Activated naive CD8-positive, alpha-beta T cell treated with anti-CD3 and anti-CD28 coated beads, Interleukin-2, amount 50 U/mL, for 24 hours (primary cell): Measurements from ENCODE around the gene NHS.
A peak's percentile ranks its signal among the peaks of the same experiment; 100 is the strongest.

ENCODE experiments used
- ATAC-seq: fragments of 150-1000 bp; cut with Tn5 transposase; one replicate; pipeline ENCODE4 v1.10.0; 2021
- DNase-seq: peaks from one replicate; pipeline ENCODE4 v3.0.0; 2021
- H3K27ac Mint-ChIP-seq: one replicate; pipeline ENCODE4 v1.8.0; 2021; ENCODE audit warnings: mild to moderate bottlenecking, mixed read lengths
- H3K27me3 Mint-ChIP-seq: one replicate; pipeline ENCODE4 v1.8.0; 2021; ENCODE audit warnings: mixed read lengths
- H3K36me3 Mint-ChIP-seq: one replicate; pipeline ENCODE4 v1.8.0; 2021; ENCODE audit warnings: low read depth, mixed read lengths
- H3K4me1 Mint-ChIP-seq: one replicate; pipeline ENCODE4 v1.8.0; 2021; ENCODE audit warnings: mixed read lengths
- H3K4me3 Mint-ChIP-seq: one replicate; pipeline ENCODE4 v1.8.0; 2021; ENCODE audit warnings: mild to moderate bottlenecking, moderate library complexity, mixed read lengths
- H3K9me3 Mint-ChIP-seq: one replicate; pipeline ENCODE4 v1.8.0; 2021; ENCODE audit warnings: mixed read lengths

The NHS gene

GRCh38 chrX:17689971-17690409 is 315.0 kb downstream of the NHS start:
- Mint-ChIP-seq H3K36me3 (no peaks in the 10 kb centered on the region), H3K4me1 (peaks cover 4% of the 10 kb centered on the region), H3K27ac (no peak overlapping the region), H3K27me3 (peaks cover 2% of the 10 kb centered on the region), H3K9me3 (no peaks in the 10 kb centered on the region), H3K4me3 (no peak overlapping the region)
- no peak for ATAC-seq
- peak; percentile 29 for DNase-seq

GRCh38 chrX:17692709-17693346 is 317.8 kb downstream of the NHS start:
- H3K9me3 Mint-ChIP-seq: no peaks in the 10 kb centered on the region
- ATAC-seq: no peak

GRCh38 chrX:17697191-17697590 is 322.2 kb downstream of the NHS start:
- Mint-ChIP-seq H3K4me3 (no peak overlapping the region), H3K27ac (no peak overlapping the region), H3K9me3 (no peaks in the 10 kb centered on the region), H3K4me1 (no peaks in the 10 kb centered on the region), H3K36me3 (no peaks in the 10 kb centered on the region), H3K27me3 (no peaks in the 10 kb centered on the region)
- DNase-seq: no peak
- ATAC-seq: peak; percentile 40

More at GRCh38 chrX:17692709-17693346, 317.8 kb downstream of the NHS start:
- Mint-ChIP-seq H3K27me3 (no peaks in the 10 kb centered on the region), H3K4me3 (no peak overlapping the region), H3K27ac (no peak overlapping the region), H3K4me1 (peaks cover 4% of the 10 kb centered on the region), H3K36me3 (no peaks in the 10 kb centered on the region)
- no peak for DNase-seq

- no peak for ATAC-seq
These were observed 326.0 kb downstream of the NHS start for GRCh38 chrX:17700976-17701375.

GRCh38 chrX:17703201-17703600 is 328.2 kb downstream of the NHS start:
- no peak overlapping the region for H3K4me3 Mint-ChIP-seq
- H3K27me3 Mint-ChIP-seq: no peaks in the 10 kb centered on the region
- H3K9me3 Mint-ChIP-seq: no peaks in the 10 kb centered on the region
- no peak for ATAC-seq
- no peaks in the 10 kb centered on the region for H3K4me1 Mint-ChIP-seq
- no peaks in the 10 kb centered on the region for H3K36me3 Mint-ChIP-seq
- no peak overlapping the region for H3K27ac Mint-ChIP-seq
- DNase-seq: no peak

More at GRCh38 chrX:17700976-17701375, 326.0 kb downstream of the NHS start:
- H3K9me3 Mint-ChIP-seq: no peaks in the 10 kb centered on the region
- H3K4me1 Mint-ChIP-seq: no peaks in the 10 kb centered on the region
- H3K36me3 Mint-ChIP-seq: no peaks in the 10 kb centered on the region
- H3K27ac Mint-ChIP-seq: no peak overlapping the region
- no peak for DNase-seq
- no peaks in the 10 kb centered on the region for H3K27me3 Mint-ChIP-seq
- no peak overlapping the region for H3K4me3 Mint-ChIP-seq

GRCh38 chrX:17705211-17705610 is 330.2 kb downstream of the NHS start:
- Mint-ChIP-seq H3K36me3 (no peaks in the 10 kb centered on the region), H3K27ac (no peak overlapping the region)

GRCh38 chrX:17706676-17707075 is 331.7 kb downstream of the NHS start:
- H3K27ac Mint-ChIP-seq: no peak overlapping the region
- H3K9me3 Mint-ChIP-seq: no peaks in the 10 kb centered on the region
- ATAC-seq (no peak), DNase-seq (no peak)
- H3K27me3 Mint-ChIP-seq: no peaks in the 10 kb centered on the region
- H3K4me1 Mint-ChIP-seq: peaks cover 2% of the 10 kb centered on the region
- no peak overlapping the region for H3K4me3 Mint-ChIP-seq
- H3K36me3 Mint-ChIP-seq: no peaks in the 10 kb centered on the region

More at GRCh38 chrX:17705211-17705610, 330.2 kb downstream of the NHS start:
- H3K4me1 Mint-ChIP-seq: peaks cover under 1% of the 10 kb centered on the region
- H3K9me3 Mint-ChIP-seq: no peaks in the 10 kb centered on the region
- H3K4me3 Mint-ChIP-seq: no peak overlapping the region
- no peaks in the 10 kb centered on the region for H3K27me3 Mint-ChIP-seq
- no peak for DNase-seq
- no peak for ATAC-seq

- no peak overlapping the region for H3K27ac Mint-ChIP-seq
- no peaks in the 10 kb centered on the region for H3K27me3 Mint-ChIP-seq
- no peak for DNase-seq
- peaks cover 2% of the 10 kb centered on the region for H3K4me1 Mint-ChIP-seq
- no peak for ATAC-seq
- H3K4me3 Mint-ChIP-seq: no peak overlapping the region
- no peaks in the 10 kb centered on the region for H3K9me3 Mint-ChIP-seq
- H3K36me3 Mint-ChIP-seq: no peaks in the 10 kb centered on the region
These were observed 332.7 kb downstream of the NHS start for GRCh38 chrX:17707731-17708130.

- H3K27me3 Mint-ChIP-seq: no peaks in the 10 kb centered on the region
- ATAC-seq (no peak), DNase-seq (no peak)
- no peak overlapping the region for H3K27ac Mint-ChIP-seq
- peaks cover 2% of the 10 kb centered on the region for H3K4me1 Mint-ChIP-seq
- H3K9me3 Mint-ChIP-seq: no peaks in the 10 kb centered on the region
- H3K36me3 Mint-ChIP-seq: no peaks in the 10 kb centered on the region
- H3K4me3 Mint-ChIP-seq: no peak overlapping the region
These were observed 335.9 kb downstream of the NHS start for GRCh38 chrX:17710871-17711301.

GRCh38 chrX:17713288-17713687 is 338.3 kb downstream of the NHS start:
- Mint-ChIP-seq H3K36me3 (no peaks in the 10 kb centered on the region), H3K27ac (no peak overlapping the region), H3K27me3 (no peaks in the 10 kb centered on the region), H3K4me3 (no peak overlapping the region), H3K4me1 (peaks cover 2% of the 10 kb centered on the region), H3K9me3 (no peaks in the 10 kb centered on the region)
- ATAC-seq (no peak), DNase-seq (no peak)

- no peaks in the 10 kb centered on the region for H3K9me3 Mint-ChIP-seq
- H3K27ac Mint-ChIP-seq: no peak overlapping the region
- no peaks in the 10 kb centered on the region for H3K27me3 Mint-ChIP-seq
- H3K4me3 Mint-ChIP-seq: no peak overlapping the region
- DNase-seq (no peak), ATAC-seq (no peak)
- no peaks in the 10 kb centered on the region for H3K4me1 Mint-ChIP-seq
- H3K36me3 Mint-ChIP-seq: no peaks in the 10 kb centered on the region
These were observed 343.7 kb downstream of the NHS start for GRCh38 chrX:17718649-17719165.

- no peak for ATAC-seq
- Mint-ChIP-seq H3K4me3 (no peak overlapping the region), H3K27ac (no peak overlapping the region), H3K9me3 (no peaks in the 10 kb centered on the region), H3K36me3 (no peaks in the 10 kb centered on the region), H3K4me1 (no peaks in the 10 kb centered on the region), H3K27me3 (no peaks in the 10 kb centered on the region)
- DNase-seq: no peak
These were observed 344.7 kb downstream of the NHS start for GRCh38 chrX:17719711-17720110.

GRCh38 chrX:17721715-17722114 is 346.7 kb downstream of the NHS start:
- no peaks in the 10 kb centered on the region for H3K4me1 Mint-ChIP-seq
- no peak for ATAC-seq

GRCh38 chrX:17725181-17725580 is 350.2 kb downstream of the NHS start:
- ATAC-seq (no peak), DNase-seq (no peak)
- no peak overlapping the region for H3K4me3 Mint-ChIP-seq
- peaks cover 3% of the 10 kb centered on the region for H3K36me3 Mint-ChIP-seq
- H3K4me1 Mint-ChIP-seq: no peaks in the 10 kb centered on the region
- H3K27me3 Mint-ChIP-seq: no peaks in the 10 kb centered on the region
- no peaks in the 10 kb centered on the region for H3K9me3 Mint-ChIP-seq
- no peak overlapping the region for H3K27ac Mint-ChIP-seq

More at GRCh38 chrX:17721715-17722114, 346.7 kb downstream of the NHS start:
- no peak for DNase-seq
- H3K27me3 Mint-ChIP-seq: no peaks in the 10 kb centered on the region
- H3K36me3 Mint-ChIP-seq: no peaks in the 10 kb centered on the region
- no peak overlapping the region for H3K4me3 Mint-ChIP-seq
- no peak overlapping the region for H3K27ac Mint-ChIP-seq
- H3K9me3 Mint-ChIP-seq: no peaks in the 10 kb centered on the region

- DNase-seq (no peak), ATAC-seq (no peak)
- peaks cover 3% of the 10 kb centered on the region for H3K36me3 Mint-ChIP-seq
- H3K4me3 Mint-ChIP-seq: no peak overlapping the region
- no peaks in the 10 kb centered on the region for H3K9me3 Mint-ChIP-seq
- H3K4me1 Mint-ChIP-seq: peaks cover 6% of the 10 kb centered on the region
- no peak overlapping the region for H3K27ac Mint-ChIP-seq
- H3K27me3 Mint-ChIP-seq: peaks cover 2% of the 10 kb centered on the region
These were observed 357.3 kb downstream of the NHS start for GRCh38 chrX:17732138-17732783.
